GM23338 (cell line): Measurements from ENCODE around the gene ACOXL.

Source experiments
- CREB1 ChIP-seq: fragments of 250-450 bp; sonication (Bioruptor Pico); IDR thresholded peaks from 2 replicates; pipeline ENCODE4 v1.5.0; 2020; ENCODE audit warnings: low read depth, mild to moderate bottlenecking, moderate library complexity
- EZH2 ChIP-seq: fragments of 200-600 bp; sonication (generic); IDR thresholded peaks from one replicate; pipeline ENCODE4 v1.8.0; 2017; ENCODE audit warnings: antibody characterized with exemption, mild to moderate bottlenecking, low read depth; ENCODE audit not compliant: unreplicated experiment
- POLR2AphosphoS5 ChIP-seq: IDR thresholded peaks from 2 replicates; pipeline ENCODE4 v1.6.1; 2016; ENCODE audit warnings: antibody characterized with exemption, low read depth
- TF ChIP-seq, protein P1 (sequence below), 2 experiments: fragments of 200-600 bp in 1 of 2; sonication (generic) in 1 of 2; conservative IDR thresholded peaks; 2 replicates each; pipeline versions ENCODE4 v1.5.1 to v1.6.1; 2016 to 2017; ENCODE audit warnings: antibody characterized with exemption in 2 of 2, low read depth in 2 of 2, mild to moderate bottlenecking in 2 of 2, moderate library complexity in 1 of 2

DNA sequence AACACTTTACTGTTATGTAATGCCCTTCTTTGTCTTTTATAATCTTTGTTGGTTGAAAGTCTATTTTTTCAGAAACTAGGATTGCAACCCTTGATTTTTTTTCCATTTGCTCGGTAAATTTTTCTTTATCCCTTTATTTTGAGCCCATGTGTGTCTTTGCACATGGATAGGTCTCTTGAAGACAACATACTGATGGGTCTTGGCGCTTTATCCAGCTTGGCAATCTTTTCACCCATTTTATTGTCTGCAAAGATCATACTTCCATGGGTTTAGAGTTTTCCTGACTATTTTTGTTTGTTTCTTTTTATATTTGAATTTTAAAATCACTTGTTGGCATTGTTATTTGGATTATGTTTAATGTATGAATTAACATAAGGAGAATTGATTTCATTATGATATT lies 27.0 kb downstream of the ACOXL start:
- TF ChIP-seq, protein P1, sequence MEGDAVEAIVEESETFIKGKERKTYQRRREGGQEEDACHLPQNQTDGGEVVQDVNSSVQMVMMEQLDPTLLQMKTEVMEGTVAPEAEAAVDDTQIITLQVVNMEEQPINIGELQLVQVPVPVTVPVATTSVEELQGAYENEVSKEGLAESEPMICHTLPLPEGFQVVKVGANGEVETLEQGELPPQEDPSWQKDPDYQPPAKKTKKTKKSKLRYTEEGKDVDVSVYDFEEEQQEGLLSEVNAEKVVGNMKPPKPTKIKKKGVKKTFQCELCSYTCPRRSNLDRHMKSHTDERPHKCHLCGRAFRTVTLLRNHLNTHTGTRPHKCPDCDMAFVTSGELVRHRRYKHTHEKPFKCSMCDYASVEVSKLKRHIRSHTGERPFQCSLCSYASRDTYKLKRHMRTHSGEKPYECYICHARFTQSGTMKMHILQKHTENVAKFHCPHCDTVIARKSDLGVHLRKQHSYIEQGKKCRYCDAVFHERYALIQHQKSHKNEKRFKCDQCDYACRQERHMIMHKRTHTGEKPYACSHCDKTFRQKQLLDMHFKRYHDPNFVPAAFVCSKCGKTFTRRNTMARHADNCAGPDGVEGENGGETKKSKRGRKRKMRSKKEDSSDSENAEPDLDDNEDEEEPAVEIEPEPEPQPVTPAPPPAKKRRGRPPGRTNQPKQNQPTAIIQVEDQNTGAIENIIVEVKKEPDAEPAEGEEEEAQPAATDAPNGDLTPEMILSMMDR (conservative IDR thresholded peaks at IDR 0.05; ENCODE audit: low read depth in 2 of 2): no peak
- TF ChIP-seq CREB1 (CRISPR knock-in tag) (no peak), POLR2AphosphoS5 (no peak), EZH2 (no peak)
